ENCODE data around the gene PMPCA. TPM values are rescaled to one million over a fixed set of nuclear protein-coding genes. Genes with fewer than 3 reads are reported as not detected.
A peak's percentile ranks its signal among the peaks of the same experiment; 100 is the strongest.

Gene PMPCA
- total RNA-seq, 1 experiment from 2014 or later: 94.5 TPM

DNA sequence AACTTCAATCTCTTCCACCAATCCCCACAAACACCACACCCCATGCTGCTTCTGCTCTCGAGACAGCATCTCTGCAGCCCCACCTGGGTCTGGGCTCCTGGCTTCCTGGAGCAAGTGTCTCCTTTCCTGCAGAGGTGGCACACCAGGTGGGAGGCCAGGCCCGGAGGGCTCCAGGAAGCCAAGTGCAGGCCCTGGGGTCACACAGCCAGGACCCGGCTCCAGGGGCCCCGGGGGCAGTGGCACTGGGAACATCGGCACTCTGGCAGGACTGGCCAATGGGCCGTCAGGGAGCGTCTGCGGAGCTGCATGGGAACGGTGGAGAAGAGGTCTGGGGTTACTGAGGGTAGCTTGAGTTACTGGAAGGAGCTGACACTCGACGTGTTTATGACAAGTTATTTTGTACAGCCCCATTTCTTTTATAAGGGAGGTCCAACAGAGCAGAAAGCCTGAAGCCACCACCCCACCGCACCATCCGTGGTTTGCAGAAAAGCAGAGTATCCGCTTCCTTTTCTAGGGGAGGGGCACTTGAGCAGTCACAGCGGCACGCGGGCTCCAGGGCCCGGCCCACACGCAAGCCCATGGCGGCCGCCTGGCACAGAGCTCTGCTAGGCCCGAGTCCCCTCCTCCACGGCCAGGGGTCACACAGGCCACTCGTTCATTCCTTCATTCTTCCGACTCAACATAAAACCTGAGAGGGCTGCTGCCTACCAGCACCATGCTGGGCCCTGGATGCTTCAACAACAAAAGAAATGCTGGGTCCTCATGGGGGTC is 43.8 kb downstream of the PMPCA start:
- no peak overlapping the region for H2AK5ac ChIP-seq (ENCODE audit: insufficient read length, low read length)
- H3K9ac ChIP-seq (ENCODE audit: extremely low read depth, insufficient read length, low read length): no peak overlapping the region
- WGBS (ENCODE audit: extremely low coverage, insufficient read length, low lambda C conversion rate): no CpG with 5 or more reads among the region's 25 CpGs
- no peaks in the 10 kb centered on the region for H3K79me2 ChIP-seq (ENCODE audit: insufficient read depth, low read length)
- no peak for DNase-seq
- no peak overlapping the region for H4K8ac ChIP-seq (replicated peaks; ENCODE audit: insufficient read length, low read depth, low read length)
- TF ChIP-seq CTCF (conservative IDR thresholded peaks at IDR 0.05): no peak
- no peak overlapping the region for H2BK15ac ChIP-seq (ENCODE audit: low read depth, low read length)
- H3K4me1 Mint-ChIP-seq: no peaks in the 10 kb centered on the region
- no peak overlapping the region for H4K91ac ChIP-seq (ENCODE audit: insufficient read length, low read depth, low read length)
- no peak overlapping the region for H3K27ac ChIP-seq (ENCODE audit: insufficient read length, low read depth, low read length)
- H3T11ph ChIP-seq (ENCODE audit: low read length): no peak overlapping the region
- H3K9me3 ChIP-seq (ENCODE audit: control insufficient read depth, low read depth, low read length): no peaks in the 10 kb centered on the region
- H3K14ac ChIP-seq (ENCODE audit: insufficient read depth, low read length): no peak overlapping the region
- no peaks in the 10 kb centered on the region for H3K27me3 ChIP-seq (ENCODE audit: insufficient read depth, low read length)
- no peak overlapping the region for H3K4me3 Mint-ChIP-seq
- no peak overlapping the region for H2BK120ac ChIP-seq (ENCODE audit: low read depth, low read length, poor library complexity, severe bottlenecking)
- H3K79me1 ChIP-seq (ENCODE audit: insufficient read depth, low read depth, low read length, poor library complexity, severe bottlenecking): no peaks in the 10 kb centered on the region
- H3K4ac ChIP-seq (ENCODE audit: low read depth, low read length): no peak overlapping the region
- no peak overlapping the region for H3K56ac ChIP-seq (ENCODE audit: insufficient read length, low read depth, low read length)
- no peak overlapping the region for H3K18ac ChIP-seq (ENCODE audit: insufficient read length, low read depth, low read length)
- H3K23ac ChIP-seq (ENCODE audit: insufficient read length, low read depth, low read length): no peak overlapping the region
- H4K5ac ChIP-seq (ENCODE audit: insufficient read length, low read depth, low read length): no peak overlapping the region
- no peaks in the 10 kb centered on the region for H3K9me3 Mint-ChIP-seq
- H2BK20ac ChIP-seq (ENCODE audit: low read depth, low read length, poor library complexity, severe bottlenecking): no peak overlapping the region
- H2AFZ ChIP-seq (ENCODE audit: low read length): no peak overlapping the region
- no peaks in the 10 kb centered on the region for H3K4me1 ChIP-seq (ENCODE audit: insufficient read depth, low read length)
- no peaks in the 10 kb centered on the region for H3K23me2 ChIP-seq (ENCODE audit: insufficient read length, low read depth, low read length, poor library complexity, severe bottlenecking)
- no peaks in the 10 kb centered on the region for H4K20me1 ChIP-seq (ENCODE audit: control insufficient read depth, insufficient read depth, insufficient read length)
- no peak overlapping the region for H3K4me2 ChIP-seq (ENCODE audit: insufficient read depth, insufficient read length, low read length)
- H3K27ac Mint-ChIP-seq: peak overlapping the region in 1 of 3 experiments; percentile 70; a peak in 1 of 7 replicates
- H2BK12ac ChIP-seq (ENCODE audit: insufficient read length, low read depth, low read length): no peak overlapping the region
- no peak overlapping the region for H2BK5ac ChIP-seq (ENCODE audit: insufficient read length, low read length)
- H3K36me3 Mint-ChIP-seq (ENCODE audit: insufficient read depth in 1 of 3, low read depth in 3 of 3): peaks cover 51 to 87% (median 84%) of the 10 kb centered on the region in 3 experiments; a peak in 6 of 7 replicates
- no peaks in the 10 kb centered on the region for H3K27me3 Mint-ChIP-seq (ENCODE audit: low read depth)
